Hematopoietic multipotent progenitor cell treated with erythropoietin and hydrocortisone succinate and interleukin-3 and kit ligand, for 15 days (in vitro differentiated cells): ENCODE data around the gene PBX2.
A peak's percentile ranks its signal among the peaks of the same experiment; 100 is the strongest.
"Not testable (repeated sequence)": the region's sequence is repeated elsewhere in the genome, so short reads cannot be mapped to it uniquely, and the experiment has no call there.

ENCODE experiments used
- DNase-seq: peaks from one replicate; pipeline ENCODE4 v3.0.0-alpha.2; 2015; ENCODE audit warnings: low spot score

The PBX2 gene

GRCh38 chr6:32151181-32151862 lies 38.7 kb downstream of the PBX2 start:
- DNase-seq, result no peak

- DNase-seq, result no peak
Observed at GRCh38 chr6:32149932-32150870, 39.8 kb downstream of the PBX2 start.

- no peak for DNase-seq
Observed at GRCh38 chr6:32149092-32149755, 40.8 kb downstream of the PBX2 start.

- peak; percentile 79 for DNase-seq
Observed at GRCh38 chr6:32148289-32149091, 41.5 kb downstream of the PBX2 start.

- peak; percentile 40 for DNase-seq
Observed at GRCh38 chr6:32147401-32148132, 42.4 kb downstream of the PBX2 start.

- no peak for DNase-seq
Observed at GRCh38 chr6:32146687-32147086, 43.3 kb downstream of the PBX2 start.

GRCh38 chr6:32146287-32146686 lies 43.7 kb downstream of the PBX2 start:
- no peak for DNase-seq

GRCh38 chr6:32144238-32144637 lies 45.8 kb downstream of the PBX2 start:
- DNase-seq, result not testable (repeated sequence)

- DNase-seq, result peak; percentile 51
Observed at GRCh38 chr6:32140420-32141046, 49.5 kb downstream of the PBX2 start.

GRCh38 chr6:32139590-32139989 lies 50.4 kb downstream of the PBX2 start:
- DNase-seq, result no peak

- DNase-seq, result no peak
Observed at GRCh38 chr6:32137454-32137853, 52.5 kb downstream of the PBX2 start.
